ENCODE results near the gene PRKN.

- TF ChIP-seq CTCF (conservative IDR thresholded peaks at IDR 0.05; ENCODE audit: low read depth, low read length) (no peak), EZH2 (IDR thresholded peaks at IDR 0.05; ENCODE audit: borderline replicate concordance, low read depth, low read length, poor library complexity, severe bottlenecking) (no peak)
These were observed 809.9 kb downstream of the PRKN start for GRCh38 chr6:161917645-161918044.

All from A673 (cell line).